ENCODE data around the gene AGFG1.

GRCh38 chr2:227477291-227477690 is 5.3 kb downstream of the AGFG1 start:
- TF ChIP-seq ATF3 (CRISPR knock-in tag; conservative IDR thresholded peaks at IDR 0.05), result no peak
- TF ChIP-seq USF2 (CRISPR knock-in tag; IDR thresholded peaks at IDR 0.05), result no peak
